Left cardiac atrium (tissue), 2 donors: ENCODE measurements around the gene KDM4E. TPM values are rescaled to one million over a fixed set of nuclear protein-coding genes. Genes with fewer than 3 reads are reported as not detected.

ENCODE experiments used
- total RNA-seq, 2 donors: library from RNA; stranded (reverse); fragmentation: NEBNext Ultra II Directional; extraction: Animal tissue kit (Norgen Biotek cat#: 25700); gene quantifications; one replicate each; pipeline ENCODE4 v1.2.1, GENCODE V29; 2021
- donor health status: DM: no; HTN: yes; CAD: no; lungs with severe emphysema.
- donor health status: DM: yes; HTN: yes; CAD: no.

The KDM4E gene
- total RNA-seq, 2 donors from 2014 or later = not detected

Other genes with a start within 250 kb of the KDM4E start
- 10 to 100 TPM; 60.8 to 65.5 TPM for gene CWC15, start 51.7 kb upstream of the KDM4E start, total RNA-seq
- gene KDM4D, start 51.5 kb upstream of the KDM4E start, total RNA-seq = under 1 TPM; 0.80 to 0.89 TPM
- not detected for gene KDM4F, start 24.2 kb downstream of the KDM4E start, total RNA-seq
- gene SRSF8, start 41.7 kb downstream of the KDM4E start, total RNA-seq = 10 to 100 TPM; 23.5 to 37.2 TPM
- 10 to 100 TPM; 13.4 to 19.8 TPM for gene ENDOD1, start 64.6 kb downstream of the KDM4E start, total RNA-seq
- 10 to 100 TPM in 1 of 2 donors, 1 to 10 TPM in 1; 9.0 to 17.2 TPM for gene SESN3, start 205.9 kb downstream of the KDM4E start, total RNA-seq